ENCODE data around the gene KRTAP3-3.

DNA sequence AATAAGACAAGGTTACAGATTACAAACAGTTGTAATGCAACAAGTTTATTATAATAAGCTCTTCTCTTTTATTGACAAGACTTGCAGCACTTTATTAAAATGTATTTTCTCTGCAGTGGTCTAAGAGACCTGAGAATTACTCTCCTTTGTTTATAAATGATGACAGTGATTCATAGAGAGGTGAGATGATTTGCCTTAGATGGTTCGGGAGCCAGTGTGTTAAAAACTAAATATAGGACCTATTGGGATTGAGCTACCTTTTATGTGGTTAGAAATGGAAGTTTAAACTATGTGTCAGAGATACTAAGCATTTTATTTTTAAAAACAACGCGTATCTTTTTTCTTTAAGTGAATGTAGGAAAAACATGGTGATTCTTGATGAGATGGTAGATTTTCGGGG lies 2.9 kb upstream of the KRTAP3-3 start:
- TF ChIP-seq, protein P1, sequence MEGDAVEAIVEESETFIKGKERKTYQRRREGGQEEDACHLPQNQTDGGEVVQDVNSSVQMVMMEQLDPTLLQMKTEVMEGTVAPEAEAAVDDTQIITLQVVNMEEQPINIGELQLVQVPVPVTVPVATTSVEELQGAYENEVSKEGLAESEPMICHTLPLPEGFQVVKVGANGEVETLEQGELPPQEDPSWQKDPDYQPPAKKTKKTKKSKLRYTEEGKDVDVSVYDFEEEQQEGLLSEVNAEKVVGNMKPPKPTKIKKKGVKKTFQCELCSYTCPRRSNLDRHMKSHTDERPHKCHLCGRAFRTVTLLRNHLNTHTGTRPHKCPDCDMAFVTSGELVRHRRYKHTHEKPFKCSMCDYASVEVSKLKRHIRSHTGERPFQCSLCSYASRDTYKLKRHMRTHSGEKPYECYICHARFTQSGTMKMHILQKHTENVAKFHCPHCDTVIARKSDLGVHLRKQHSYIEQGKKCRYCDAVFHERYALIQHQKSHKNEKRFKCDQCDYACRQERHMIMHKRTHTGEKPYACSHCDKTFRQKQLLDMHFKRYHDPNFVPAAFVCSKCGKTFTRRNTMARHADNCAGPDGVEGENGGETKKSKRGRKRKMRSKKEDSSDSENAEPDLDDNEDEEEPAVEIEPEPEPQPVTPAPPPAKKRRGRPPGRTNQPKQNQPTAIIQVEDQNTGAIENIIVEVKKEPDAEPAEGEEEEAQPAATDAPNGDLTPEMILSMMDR (IDR thresholded peaks at IDR 0.05; ENCODE audit: low read depth, low read length, poor library complexity, severe bottlenecking) = no peak
- TF ChIP-seq EZH2phosphoT487 (IDR thresholded peaks at IDR 0.05; ENCODE audit: borderline replicate concordance, low read length) = no peak

All from DOHH2 (cell line).